GM12878 (cell line): ENCODE results near the gene TSPO2. TPM values are rescaled to one million over a fixed set of nuclear protein-coding genes. Genes with fewer than 3 reads are reported as not detected.

Experiments used
- ATAC-seq: fragments of 200-7000 bp; cut with Tn5 transposase; 3 replicates; pipeline ENCODE4 v1.9.1; 2020; ENCODE audit warnings: mild to moderate bottlenecking, moderate library complexity
- BruUV-seq: library from RNA; stranded (reverse); fragments of 400-500 nt; replicated peaks from 2 replicates; lab custom pipeline; 2021; lab: Mats Ljungman, UMichigan
- CTCF ChIA-PET: fragments of 300-600 bp; sonication (Branson Sonifier 250); formaldehyde crosslinking; extraction: SDS; loops from one replicate; lab custom pipeline; 2021; ENCODE audit warnings: inconsistent platforms; lab: Yijun Ruan, JAX
- POLR2A ChIA-PET: fragments of 350-600 bp; formaldehyde crosslinking; extraction: SDS; loops from one replicate; lab custom pipeline; 2021; ENCODE audit warnings: inconsistent platforms; lab: Charles Lee
- RAD21 ChIA-PET: fragments of 300-600 bp; sonication (Branson Sonifier 250); formaldehyde crosslinking; loops from one replicate; lab custom pipeline; 2023; ENCODE audit warnings: antibody characterized with exemption; ENCODE audit not compliant: unreplicated experiment; lab: Charles Lee
- SMC1A ChIA-PET: fragments of 300-600 bp; sonication (Branson Sonifier 250); formaldehyde crosslinking; loops from one replicate; lab custom pipeline; 2023; ENCODE audit not compliant: unreplicated experiment, uncharacterized antibody; lab: Charles Lee
- DNase-seq: peaks from one replicate; pipeline ENCODE4 v3.0.0-alpha.2; 2011; ENCODE audit warnings: low read depth, low spot score
- FAIRE-seq: peaks from 3 replicates; lab custom pipeline; 2011; peaks lifted over from hg19 to GRCh38; lab: Jason Lieb, UNC
- H2AFZ ChIP-seq: 2 replicates; pipeline ENCODE4 v1.6.0; 2011; ENCODE audit warnings: low read depth, low read length, control low read depth; ENCODE audit not compliant: control insufficient read depth
- H3K27ac ChIP-seq: 2 replicates; pipeline ENCODE4 v1.5.1; 2011; ENCODE audit warnings: control low read depth; ENCODE audit not compliant: control insufficient read depth, insufficient read depth
- H3K27me3 ChIP-seq, 2 experiments: replicated peaks in 1 of 2; 2 replicates each; pipeline versions ENCODE4 v1.6.0 to v1.6.1; 2011; ENCODE audit warnings: low read length in 1 of 2; ENCODE audit not compliant: control insufficient read depth in 2 of 2, insufficient read depth in 2 of 2
- H3K36me3 ChIP-seq, 2 experiments: 2 replicates each; pipeline ENCODE4 v1.5.1; 2011; ENCODE audit warnings: low read length in 1 of 2; ENCODE audit not compliant: control insufficient read depth in 2 of 2, insufficient read depth in 2 of 2
- H3K4me1 ChIP-seq: 2 replicates; pipeline ENCODE4 v1.6.1; 2011; ENCODE audit warnings: mild to moderate bottlenecking, low read length, moderate library complexity, mixed read lengths; ENCODE audit not compliant: control insufficient read depth, insufficient read depth
- H3K4me2 ChIP-seq: 2 replicates; pipeline ENCODE4 v1.6.0; 2011; ENCODE audit warnings: control low read depth; ENCODE audit not compliant: control insufficient read depth, insufficient read depth
- H3K4me3 ChIP-seq: fragments of 200-600 bp; sonication (generic); 2 replicates; pipeline ENCODE4 v1.5.1; 2016
- H3K79me2 ChIP-seq: 2 replicates; pipeline ENCODE4 v1.6.0; 2011; ENCODE audit warnings: low read length; ENCODE audit not compliant: control insufficient read depth, insufficient read depth
- H3K9ac ChIP-seq: 2 replicates; pipeline ENCODE4 v1.8.0; 2011; ENCODE audit warnings: low read length, control low read depth, mixed read lengths; ENCODE audit not compliant: control insufficient read depth, insufficient read depth
- H3K9me3 ChIP-seq: replicated peaks from 3 replicates; pipeline ENCODE4 v1.5.1; 2011; ENCODE audit warnings: mild to moderate bottlenecking, low read length; ENCODE audit not compliant: control insufficient read depth, insufficient read depth
- H4K20me1 ChIP-seq: 2 replicates; pipeline ENCODE4 v1.6.0; 2011; ENCODE audit not compliant: control insufficient read depth, insufficient read depth
- CEBPZ ChIP-seq: fragments of 150-350 bp; IDR thresholded peaks from 2 replicates; pipeline ENCODE4 v1.6.1; 2016; ENCODE audit warnings: low read depth, low read length
- CHD2 ChIP-seq: IDR thresholded peaks from 2 replicates; pipeline ENCODE4 v1.6.1; 2011; ENCODE audit warnings: low read depth, low read length, improper control_type of control experiment, borderline replicate concordance
- E2F4 ChIP-seq: IDR thresholded peaks from 2 replicates; pipeline ENCODE4 v1.6.1; 2012; ENCODE audit warnings: low read depth, low read length, improper control_type of control experiment
- HDGF ChIP-seq: fragments of 450-650 bp; IDR thresholded peaks from 2 replicates; pipeline ENCODE4 v1.6.1; 2016; ENCODE audit warnings: antibody characterized with exemption
- JUND ChIP-seq: IDR thresholded peaks from 2 replicates; pipeline ENCODE4 v1.6.1; 2012; ENCODE audit warnings: low read depth, mild to moderate bottlenecking, low read length, improper control_type of control experiment, moderate library complexity
- PKNOX1 ChIP-seq: fragments of 450-650 bp; IDR thresholded peaks from 2 replicates; pipeline ENCODE4 v1.6.1; 2016; ENCODE audit warnings: mild to moderate bottlenecking
- RAD21 ChIP-seq: IDR thresholded peaks from 2 replicates; pipeline ENCODE4 v1.6.1; 2011; ENCODE audit warnings: mild to moderate bottlenecking, low read depth, low read length, moderate library complexity; ENCODE audit not compliant: insufficient read depth
- RB1 ChIP-seq: fragments of 450-650 bp; formaldehyde crosslinking; IDR thresholded peaks from 2 replicates; pipeline ENCODE4 v1.6.1; 2017; ENCODE audit warnings: mild to moderate bottlenecking, borderline replicate concordance
- REST ChIP-seq: IDR thresholded peaks from 2 replicates; pipeline ENCODE4 v1.6.1; 2012; ENCODE audit warnings: mild to moderate bottlenecking, low read depth, low read length
- RUNX3 ChIP-seq: IDR thresholded peaks from 2 replicates; pipeline ENCODE4 v1.6.1; 2012; ENCODE audit warnings: low read length, inconsistent platforms
- STAT3 ChIP-seq: IDR thresholded peaks from 2 replicates; pipeline ENCODE4 v1.6.1; 2011; ENCODE audit warnings: low read depth, low read length, improper control_type of control experiment
- TAF1 ChIP-seq: IDR thresholded peaks from 2 replicates; pipeline ENCODE4 v1.6.1; 2011; ENCODE audit warnings: mild to moderate bottlenecking, low read depth, low read length, borderline replicate concordance
- WRNIP1 ChIP-seq: IDR thresholded peaks from 2 replicates; pipeline ENCODE4 v1.6.1; 2011; ENCODE audit warnings: low read depth, low read length, improper control_type of control experiment, borderline replicate concordance
- ZBED1 ChIP-seq: IDR thresholded peaks from 2 replicates; pipeline ENCODE4 v1.6.1; 2016; ENCODE audit warnings: borderline replicate concordance
- WGBS: methylation state at CpG from one replicate; pipeline ENCODE4 v1.1.6; 2016; ENCODE audit warnings: low lambda C conversion rate; ENCODE audit not compliant: insufficient replicate concordance, insufficient coverage; ENCODE audit errors: missing lambda C conversion rate; 5-methylcytosine and 5-hydroxymethylcytosine counted together
- in situ Hi-C: fragments of 300-500 bp; cut with MboI; formaldehyde crosslinking; loops from 9 replicates; pipeline ENCODE4 v1.14.3; 2018; ENCODE audit warnings: mixed read lengths
- intact Hi-C: fragments of 100-400 bp; cut with micrococcal nuclease; formaldehyde crosslinking; loops from one replicate; pipeline ENCODE4 v1.14.2; 2022; ENCODE audit not compliant: unreplicated experiment
- polyA plus RNA-seq, 11 experiments: library from polyadenylated mRNA; depleted of rRNA in 4 of 11; unstranded in 6 of 11; stranded (reverse) in 5 of 11; fragments of >200 nt; fragmentation: Nextera tagmentation in 4 of 11; fragmentation: Illumina TruSeq in 1 of 11; extraction: Ambion mirVana in 4 of 11; extraction: Trizol in 1 of 11; gene quantifications; 1 replicate in 1 of 11; 2 replicates in 10 of 11; pipeline versions ENCODE4 v1.2.1 to v1.2.3, GENCODE V29; 2011 to 2016; ENCODE audit warnings: inconsistent platforms in 2 of 11, missing spikeins in 2 of 11, low read depth in 1 of 11
- total RNA-seq, 4 experiments: library from RNA; depleted of rRNA in 3 of 4; stranded (reverse); fragments of >200 nt in 3 of 4; fragmentation: Illumina TruSeq in 1 of 4; extraction: Trizol in 1 of 4; gene quantifications; 2 replicates each; pipeline versions ENCODE4 v1.2.1 to v1.2.3, GENCODE V29; 2013 to 2021
- TF ChIP-seq, protein P1 (sequence below): fragments of 450-650 bp; IDR thresholded peaks from 2 replicates; pipeline ENCODE4 v1.6.1; 2014; ENCODE audit warnings: mild to moderate bottlenecking

Gene TSPO2
- total and polyA plus RNA-seq, 10 of the 15 experiments (the other 5 are each of a cell fraction or from before 2014, with no cell fraction given): not detected

DNA sequence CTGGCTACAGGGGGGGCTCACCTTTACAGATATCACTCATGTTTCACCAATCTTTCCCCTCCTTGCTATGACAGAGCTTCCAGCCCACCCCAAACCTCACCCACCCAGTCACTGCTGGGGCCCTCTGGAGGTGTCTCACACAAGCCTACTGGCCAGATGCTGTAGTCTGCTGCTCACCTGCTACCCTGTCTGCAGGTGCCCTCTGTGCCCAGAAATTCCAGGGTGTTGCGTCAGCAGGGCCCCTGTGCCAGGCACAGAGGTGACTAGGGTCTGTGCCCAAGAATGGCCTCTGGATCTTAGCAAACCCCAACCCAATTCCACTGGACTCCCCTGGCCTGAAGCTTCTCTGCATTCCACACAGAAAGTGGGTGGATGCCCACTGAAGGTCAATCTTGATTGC, 24.6 kb upstream of the TSPO2 start:
- ChIA-PET POLR2A (no interaction called here), SMC1A (interaction anchor here (0.5 kb wide), 1 partner anchor 1495 kb away, joined by 3 read pairs; no protein-coding TSS in a partner anchor), RAD21 (interaction anchor here (0.6 kb wide), 1 partner anchor 680 kb away, joined by 3 read pairs; no protein-coding TSS in a partner anchor), CTCF (interaction anchor here (3.8 kb wide), 1 partner anchor 10 kb away, joined by 20 read pairs; no protein-coding TSS in a partner anchor)
- DNase-seq (no peak), FAIRE-seq (no peak), ATAC-seq (no peak)
- WGBS: 60% methylated on average over 1 of the region's 1 CpG
- Histone ChIP-seq H2AFZ (no peak overlapping the region), H3K27me3 (no peaks in the 10 kb centered on the region), H3K4me2 (no peak overlapping the region), H3K4me3 (no peak overlapping the region), H3K4me1 (no peaks in the 10 kb centered on the region), H3K79me2 (no peaks in the 10 kb centered on the region), H3K9me3 (no peaks in the 10 kb centered on the region), H4K20me1 (no peaks in the 10 kb centered on the region), H3K9ac (no peak overlapping the region), H3K27ac (no peak overlapping the region), H3K36me3 (no peaks in the 10 kb centered on the region)
- BruUV-seq: no TSS peak
- intact Hi-C loops (no loop called here), in situ Hi-C loops (no loop called here)
- no peak for TF ChIP-seq TAF1
- TF ChIP-seq JUND: no peak
- no peak for TF ChIP-seq STAT3
- no peak for TF ChIP-seq REST
- TF ChIP-seq WRNIP1: no peak
- TF ChIP-seq ZBED1: no peak
- TF ChIP-seq HDGF: no peak
- TF ChIP-seq RAD21: no peak
- TF ChIP-seq CEBPZ: no peak
- no peak for TF ChIP-seq PKNOX1
- TF ChIP-seq CHD2: no peak
- TF ChIP-seq, protein P1, sequence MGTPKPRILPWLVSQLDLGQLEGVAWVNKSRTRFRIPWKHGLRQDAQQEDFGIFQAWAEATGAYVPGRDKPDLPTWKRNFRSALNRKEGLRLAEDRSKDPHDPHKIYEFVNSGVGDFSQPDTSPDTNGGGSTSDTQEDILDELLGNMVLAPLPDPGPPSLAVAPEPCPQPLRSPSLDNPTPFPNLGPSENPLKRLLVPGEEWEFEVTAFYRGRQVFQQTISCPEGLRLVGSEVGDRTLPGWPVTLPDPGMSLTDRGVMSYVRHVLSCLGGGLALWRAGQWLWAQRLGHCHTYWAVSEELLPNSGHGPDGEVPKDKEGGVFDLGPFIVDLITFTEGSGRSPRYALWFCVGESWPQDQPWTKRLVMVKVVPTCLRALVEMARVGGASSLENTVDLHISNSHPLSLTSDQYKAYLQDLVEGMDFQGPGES: no peak
- TF ChIP-seq E2F4: no peak
- TF ChIP-seq RB1: no peak
- TF ChIP-seq RUNX3: no peak
- TF ChIP-seq, all 136 proteins: peak for 0
